DND-41 (cell line): ENCODE results near the gene IARS2.

ENCODE experiments used
- ATAC-seq: fragments of 200-7000 bp; cut with Tn5 transposase; 3 replicates; pipeline ENCODE4 v1.9.1; 2021; ENCODE audit warnings: low read depth; ENCODE audit not compliant: insufficient read depth
- DNase-seq: peaks from one replicate; pipeline ENCODE4 v3.0.0-alpha.2; 2020
- H2AFZ ChIP-seq: 2 replicates; pipeline ENCODE4 v1.6.0; 2012; ENCODE audit warnings: low read depth, low read length
- H3K27ac ChIP-seq: 2 replicates; pipeline ENCODE4 v1.5.1; 2012; ENCODE audit warnings: low read length, inconsistent platforms
- H3K27me3 ChIP-seq: fragments of 200-600 bp; sonication (generic); 2 replicates; pipeline ENCODE4 v1.6.0; 2012; ENCODE audit warnings: low read length, mild to moderate bottlenecking, inconsistent platforms; ENCODE audit not compliant: insufficient read depth, poor library complexity
- H3K36me3 ChIP-seq: 2 replicates; pipeline ENCODE4 v1.5.1; 2012; ENCODE audit warnings: low read length, inconsistent platforms; ENCODE audit not compliant: insufficient read depth
- H3K4me1 ChIP-seq: 2 replicates; pipeline ENCODE4 v1.5.1; 2012; ENCODE audit warnings: mild to moderate bottlenecking, low read length; ENCODE audit not compliant: insufficient read depth
- H3K4me2 ChIP-seq: 2 replicates; pipeline ENCODE4 v1.6.0; 2012; ENCODE audit warnings: mild to moderate bottlenecking, moderate library complexity, low read length, inconsistent platforms; ENCODE audit not compliant: insufficient read depth
- H3K4me3 ChIP-seq, 2 experiments: fragments of 200-600 bp in 1 of 2; shearing (Covaris generic) in 1 of 2; 2 replicates each; pipeline ENCODE4 v1.5.1; 2012 to 2016; ENCODE audit warnings: inconsistent platforms in 2 of 2, low read length in 2 of 2, mild to moderate bottlenecking in 2 of 2, low read depth in 1 of 2, moderate library complexity in 1 of 2
- H3K79me2 ChIP-seq: 2 replicates; pipeline ENCODE4 v1.6.0; 2012; ENCODE audit warnings: low read length, inconsistent platforms; ENCODE audit not compliant: insufficient read depth
- H3K9ac ChIP-seq: 2 replicates; pipeline ENCODE4 v1.6.0; 2012; ENCODE audit warnings: low read depth, mild to moderate bottlenecking, inconsistent platforms, low read length, moderate library complexity
- H3K9me3 ChIP-seq: 2 replicates; pipeline ENCODE4 v1.5.1; 2012; ENCODE audit warnings: low read length, moderate library complexity, mild to moderate bottlenecking, inconsistent platforms; ENCODE audit not compliant: insufficient read depth, severe bottlenecking
- H4K20me1 ChIP-seq: 2 replicates; pipeline ENCODE4 v1.6.0; 2012; ENCODE audit warnings: low read length; ENCODE audit not compliant: insufficient read depth
- CTCF ChIP-seq: IDR thresholded peaks from 2 replicates; pipeline ENCODE4 v1.5.1; 2012; ENCODE audit warnings: borderline replicate concordance, low read length, moderate library complexity, mild to moderate bottlenecking; ENCODE audit not compliant: poor library complexity, severe bottlenecking; ENCODE audit errors: extremely low read depth
- EZH2 ChIP-seq: IDR thresholded peaks from 3 replicates; pipeline ENCODE4 v1.6.1; 2012; ENCODE audit warnings: borderline replicate concordance, low read depth, mild to moderate bottlenecking, moderate library complexity, low read length, inconsistent platforms; ENCODE audit not compliant: severe bottlenecking

IARS2 gene

GRCh38 chr1:220094016-220094911, at the start of gene IARS2:
Gene IARS2, plus strand, starts transcription at chr1:220094132. Its CDS starts 85 bp downstream, at chr1:220094217.
- no peak for TF ChIP-seq EZH2
- TF ChIP-seq CTCF: no peak
- no peaks in the 10 kb centered on the region for H3K9me3 ChIP-seq
- peak within 1 kb of the TSS; percentile 73 for H3K4me2 ChIP-seq
- peak within 1 kb of the TSS; percentile 89 for H3K9ac ChIP-seq
- H3K4me3 ChIP-seq: peak within 1 kb of the TSS; percentile 82 to 93
- H4K20me1 ChIP-seq: no peaks in the 10 kb centered on the region
- H3K27ac ChIP-seq: peak within 1 kb of the TSS; percentile 76
- peak; percentile 90 for DNase-seq
- peak; percentile 84 for ATAC-seq
- H2AFZ ChIP-seq: peak within 1 kb of the TSS; percentile 87
- H3K36me3 ChIP-seq: peaks cover 15% of the 10 kb centered on the region
- peaks cover 38% of the 10 kb centered on the region for H3K79me2 ChIP-seq
- H3K27me3 ChIP-seq: no peaks in the 10 kb centered on the region
- peaks cover 34% of the 10 kb centered on the region for H3K4me1 ChIP-seq

- Histone ChIP-seq H3K27ac (peak overlapping the region; percentile 45; the same call in 1 of the 2 replicates), H3K9me3 (no peaks in the 10 kb centered on the region), H3K4me1 (peaks cover 33% of the 10 kb centered on the region), H4K20me1 (peaks cover 7% of the 10 kb centered on the region; the same call in 1 of the 2 replicates), H3K79me2 (peaks cover 69% of the 10 kb centered on the region), H3K4me2 (peak overlapping the region; percentile 69), H2AFZ (no peak overlapping the region; the same call in 1 of the 2 replicates), H3K27me3 (no peaks in the 10 kb centered on the region), H3K36me3 (peaks cover 21% of the 10 kb centered on the region), H3K9ac (peak overlapping the region; percentile 71), H3K4me3 (peak overlapping the region; percentile 56 to 83; a peak in 3 of 4 replicates)
- ATAC-seq (no peak), DNase-seq (no peak)
- TF ChIP-seq EZH2 (no peak), CTCF (no peak)
These were observed 49.1 kb upstream of the IARS2 start for GRCh38 chr1:220044678-220045355.

GRCh38 chr1:220045356-220046051, 48.4 kb upstream of the IARS2 start:
- DNase-seq (peak; percentile 52), ATAC-seq (peak; percentile 31)
- Histone ChIP-seq H3K9ac (peak overlapping the region; percentile 71), H3K27ac (peak overlapping the region; percentile 78), H3K9me3 (no peaks in the 10 kb centered on the region), H4K20me1 (peaks cover 7% of the 10 kb centered on the region; the same call in 1 of the 2 replicates), H3K4me3 (peak overlapping the region; percentile 56 to 83), H3K4me1 (peaks cover 33% of the 10 kb centered on the region), H3K79me2 (peaks cover 63% of the 10 kb centered on the region), H3K27me3 (no peaks in the 10 kb centered on the region), H2AFZ (peak overlapping the region; percentile 87), H3K4me2 (peak overlapping the region; percentile 69), H3K36me3 (peaks cover 15% of the 10 kb centered on the region)
- TF ChIP-seq EZH2: no peak
- TF ChIP-seq CTCF: no peak
